Measurements from ENCODE around the gene SIMC1. TPM values are rescaled to one million over a fixed set of nuclear protein-coding genes. Genes with fewer than 3 reads are reported as not detected.
"Not testable (repeated sequence)": the region's sequence is repeated elsewhere in the genome, so short reads cannot be mapped to it uniquely, and the experiment has no call there.

SIMC1 gene
- polyA plus RNA-seq, 1 of the 3 experiments (the other 2 are of a cell fraction), result 12.4 TPM

GRCh38 chr5:176192094-176192721 lies 46.0 kb upstream of the SIMC1 start:
- Histone ChIP-seq H3K9ac (no peak overlapping the region), H4K20me1 (ENCODE audit: insufficient read depth) (no peaks in the 10 kb centered on the region), H3K27me3 (ENCODE audit: insufficient read depth) (no peaks in the 10 kb centered on the region), H3K36me3 (replicated peaks in 1 of 2; ENCODE audit: control insufficient read depth in 1 of 2, insufficient read depth in 2 of 2, low read length in 1 of 2) (no peaks in the 10 kb centered on the region), H3K27ac (ENCODE audit: low read depth in 2 of 2, low read length in 1 of 2) (no peak overlapping the region), H3K9me3 (no peaks in the 10 kb centered on the region), H3K9me2 (no peaks in the 10 kb centered on the region), H3F3A (replicated peaks; ENCODE audit: insufficient read depth) (no peaks in the 10 kb centered on the region), H3K4me3 (ENCODE audit: low read depth in 2 of 2, low read length in 1 of 2) (no peak overlapping the region), H3K4me1 (ENCODE audit: control insufficient read depth in 1 of 2, insufficient read depth in 2 of 2, low read depth in 1 of 2, low read length in 1 of 2) (peaks cover 0 to 2% of the 10 kb centered on the region in 2 experiments; a peak in 1 of 4 replicates), H3K79me2 (ENCODE audit: insufficient read depth) (no peaks in the 10 kb centered on the region), H3K4me2 (no peak overlapping the region), H2AFZ (ENCODE audit: low read depth) (no peak overlapping the region)
- ChIA-PET CTCF (no interaction called here), POLR2A (no interaction called here)
- TF ChIP-seq MXI1 (IDR thresholded peaks at IDR 0.05; ENCODE audit: low read depth, low read length) (no peak), EP300 (IDR thresholded peaks at IDR 0.05; ENCODE audit: borderline replicate concordance in 1 of 2, low read depth in 1 of 2, low read length in 1 of 2) (no peak), FOXJ3 (CRISPR knock-in tag; IDR thresholded peaks at IDR 0.05) (no peak), SMC3 (IDR thresholded peaks at IDR 0.05; ENCODE audit: low read depth, low read length) (no peak), NRF1 (IDR thresholded peaks at IDR 0.05; ENCODE audit: low read depth, low read length) (no peak), ZBTB33 (IDR thresholded peaks at IDR 0.05; ENCODE audit: borderline replicate concordance, low read depth) (no peak), TAF1 (IDR thresholded peaks at IDR 0.05; ENCODE audit: borderline replicate concordance, low read depth, low read length) (no peak), POLR2AphosphoS5 (IDR thresholded peaks at IDR 0.05; ENCODE audit: low read depth, low read length) (no peak), JUND (IDR thresholded peaks at IDR 0.05) (no peak)
- no peak for DNase-seq
- 78% methylated on average over 5 of the region's 13 CpGs for WGBS (ENCODE audit: low lambda C conversion rate)

- H4K20me1 ChIP-seq (ENCODE audit: insufficient read depth); H3K9me2 ChIP-seq; H3K4me1 ChIP-seq (ENCODE audit: control insufficient read depth in 1 of 2, insufficient read depth in 2 of 2, low read depth in 1 of 2, low read length in 1 of 2); H3K9me3 ChIP-seq; H3K27ac ChIP-seq (ENCODE audit: low read depth in 2 of 2, low read length in 1 of 2); H3K9ac ChIP-seq; H2AFZ ChIP-seq (ENCODE audit: low read depth); H3K4me3 ChIP-seq (ENCODE audit: low read depth in 2 of 2, low read length in 1 of 2); CTCF ChIA-PET; H3K79me2 ChIP-seq (ENCODE audit: insufficient read depth); H3K4me2 ChIP-seq; DNase-seq; H3F3A ChIP-seq (replicated peaks; ENCODE audit: insufficient read depth); H3K36me3 ChIP-seq (replicated peaks in 1 of 2; ENCODE audit: control insufficient read depth in 1 of 2, insufficient read depth in 2 of 2, low read length in 1 of 2); H3K27me3 ChIP-seq (ENCODE audit: insufficient read depth); POLR2A ChIA-PET: not testable (repeated sequence)
- WGBS (ENCODE audit: low lambda C conversion rate), result 94% methylated on average over 4 of the region's 5 CpGs
Measured at GRCh38 chr5:176192722-176193117, 45.5 kb upstream of the SIMC1 start.

GRCh38 chr5:176193636-176194035 lies 44.6 kb upstream of the SIMC1 start:
- H3K27me3 ChIP-seq (ENCODE audit: insufficient read depth); H3K9me3 ChIP-seq; DNase-seq; H4K20me1 ChIP-seq (ENCODE audit: insufficient read depth); H3K4me1 ChIP-seq (ENCODE audit: control insufficient read depth in 1 of 2, insufficient read depth in 2 of 2, low read depth in 1 of 2, low read length in 1 of 2); CTCF ChIA-PET; H2AFZ ChIP-seq (ENCODE audit: low read depth); H3K9me2 ChIP-seq; H3K27ac ChIP-seq (ENCODE audit: low read depth in 2 of 2, low read length in 1 of 2); H3K4me3 ChIP-seq (ENCODE audit: low read depth in 2 of 2, low read length in 1 of 2); H3K4me2 ChIP-seq; H3K9ac ChIP-seq; H3F3A ChIP-seq (replicated peaks; ENCODE audit: insufficient read depth); H3K79me2 ChIP-seq (ENCODE audit: insufficient read depth); POLR2A ChIA-PET; H3K36me3 ChIP-seq (replicated peaks in 1 of 2; ENCODE audit: control insufficient read depth in 1 of 2, insufficient read depth in 2 of 2, low read length in 1 of 2): not testable (repeated sequence)
- WGBS (ENCODE audit: low lambda C conversion rate), result 80% methylated on average over 7 of the region's 17 CpGs

GRCh38 chr5:176194238-176195083 lies 43.8 kb upstream of the SIMC1 start:
- H4K20me1 ChIP-seq (ENCODE audit: insufficient read depth); H2AFZ ChIP-seq (ENCODE audit: low read depth); CTCF ChIA-PET; H3K36me3 ChIP-seq (replicated peaks in 1 of 2; ENCODE audit: control insufficient read depth in 1 of 2, insufficient read depth in 2 of 2, low read length in 1 of 2); H3K27me3 ChIP-seq (ENCODE audit: insufficient read depth); H3K79me2 ChIP-seq (ENCODE audit: insufficient read depth); H3K9me2 ChIP-seq; H3K9me3 ChIP-seq; H3F3A ChIP-seq (replicated peaks; ENCODE audit: insufficient read depth); DNase-seq; H3K4me2 ChIP-seq; POLR2A ChIA-PET; H3K27ac ChIP-seq (ENCODE audit: low read depth in 2 of 2, low read length in 1 of 2); H3K4me1 ChIP-seq (ENCODE audit: control insufficient read depth in 1 of 2, insufficient read depth in 2 of 2, low read depth in 1 of 2, low read length in 1 of 2); H3K9ac ChIP-seq: not testable (repeated sequence)
- 79% methylated on average over 12 of the region's 67 CpGs for WGBS (ENCODE audit: low lambda C conversion rate)
- H3K4me3 ChIP-seq (ENCODE audit: low read depth in 2 of 2, low read length in 1 of 2), result peak overlapping the region in 1 of 2 experiments; percentile 27; a peak in 1 of 4 replicates

- WGBS (ENCODE audit: low lambda C conversion rate), result 52% methylated on average over 2 of the region's 6 CpGs
- H3K4me1 ChIP-seq (ENCODE audit: control insufficient read depth in 1 of 2, insufficient read depth in 2 of 2, low read depth in 1 of 2, low read length in 1 of 2); POLR2A ChIA-PET; H2AFZ ChIP-seq (ENCODE audit: low read depth); CTCF ChIA-PET; DNase-seq; H3K27me3 ChIP-seq (ENCODE audit: insufficient read depth); H3K36me3 ChIP-seq (replicated peaks in 1 of 2; ENCODE audit: control insufficient read depth in 1 of 2, insufficient read depth in 2 of 2, low read length in 1 of 2); H3K9ac ChIP-seq; H3K9me3 ChIP-seq; H3K9me2 ChIP-seq; H3K79me2 ChIP-seq (ENCODE audit: insufficient read depth); H3F3A ChIP-seq (replicated peaks; ENCODE audit: insufficient read depth); H3K4me2 ChIP-seq; H4K20me1 ChIP-seq (ENCODE audit: insufficient read depth); H3K4me3 ChIP-seq (ENCODE audit: low read depth in 2 of 2, low read length in 1 of 2); H3K27ac ChIP-seq (ENCODE audit: low read depth in 2 of 2, low read length in 1 of 2): not testable (repeated sequence)
Measured at GRCh38 chr5:176195084-176195413, 43.2 kb upstream of the SIMC1 start.

Data from SK-N-SH (cell line).